Measurements from ENCODE around the gene RYR2. TPM values are rescaled to one million over a fixed set of nuclear protein-coding genes. Genes with fewer than 3 reads are reported as not detected.

Gene RYR2
- total and polyA plus RNA-seq, 2 of the 8 experiments (the other 6 are each of a cell fraction or from before 2014, with no cell fraction given): 1.3 to 4.4 TPM

- H3K14ac ChIP-seq (ENCODE audit: insufficient read length): no peak overlapping the region
- H3K4me2 ChIP-seq (ENCODE audit: insufficient read depth in 1 of 2, low read depth in 2 of 2, low read length in 2 of 2): no peak overlapping the region
- CTCF ChIA-PET (ENCODE audit: partially characterized antibody): interaction anchor here (0.9 kb wide), 1 partner anchor 22 kb away, joined by 4 read pairs; no protein-coding TSS in a partner anchor
- no peaks in the 10 kb centered on the region for H3K79me2 ChIP-seq (ENCODE audit: control insufficient read depth in 1 of 2, insufficient read depth in 2 of 2, low read length in 2 of 2)
- H2BK15ac ChIP-seq (ENCODE audit: low read length): no peak overlapping the region
- no peak overlapping the region for H4K91ac ChIP-seq (replicated peaks; ENCODE audit: insufficient read length, low read length)
- DNase-seq (ENCODE audit: low read depth in 1 of 2, low spot score in 2 of 2): no peak
- no peak overlapping the region for H2BK12ac ChIP-seq (ENCODE audit: low read depth, low read length)
- no peaks in the 10 kb centered on the region for H4K20me1 ChIP-seq (replicated peaks in 1 of 2; ENCODE audit: control insufficient read depth in 1 of 2, insufficient read depth in 2 of 2, low read length in 2 of 2)
- no peak overlapping the region for H4K5ac ChIP-seq (ENCODE audit: insufficient read length, low read depth, low read length)
- H3K23ac ChIP-seq (ENCODE audit: insufficient read length): no peak overlapping the region
- no peak overlapping the region for H2BK5ac ChIP-seq (ENCODE audit: low read depth, low read length)
- H3K4ac ChIP-seq (replicated peaks; ENCODE audit: insufficient read length, low read depth, low read length): no peak overlapping the region
- H2AFZ ChIP-seq (ENCODE audit: low read length): no peak overlapping the region
- no peak overlapping the region for H2BK20ac ChIP-seq (ENCODE audit: low read length)
- no peak overlapping the region for H3K4me3 ChIP-seq (ENCODE audit: extremely low read depth in 1 of 4, insufficient read depth in 2 of 4, low read depth in 3 of 4, low read length in 4 of 4)
- no peak overlapping the region for H3K27ac ChIP-seq (ENCODE audit: low read depth, low read length)
- no peak overlapping the region for H2AK5ac ChIP-seq (ENCODE audit: low read depth, low read length)
- H3K23me2 ChIP-seq (ENCODE audit: low read depth, low read length): no peaks in the 10 kb centered on the region
- FAIRE-seq: no peak
- no peak overlapping the region for H3K56ac ChIP-seq (replicated peaks; ENCODE audit: insufficient read length, low read depth, low read length)
- no peak for TF ChIP-seq KDM5A (IDR thresholded peaks at IDR 0.05; ENCODE audit: low read length)
- no peak for TF ChIP-seq EZH2 (IDR thresholded peaks at IDR 0.05; ENCODE audit: low read depth, low read length, severe bottlenecking)
- TF ChIP-seq TBP (IDR thresholded peaks at IDR 0.05; ENCODE audit: low read depth, low read length): no peak
- TF ChIP-seq CREB1 (IDR thresholded peaks at IDR 0.05): no peak
- TF ChIP-seq TEAD4 (IDR thresholded peaks at IDR 0.05; ENCODE audit: low read depth, low read length): no peak
- TF ChIP-seq NANOG (IDR thresholded peaks at IDR 0.05; ENCODE audit: insufficient read depth, low read depth, low read length, poor library complexity, severe bottlenecking): no peak
- no peak for TF ChIP-seq POU5F1 (IDR thresholded peaks at IDR 0.05; ENCODE audit: low read depth, low read length)
- TF ChIP-seq BACH1 (IDR thresholded peaks at IDR 0.05; ENCODE audit: low read length): no peak
- no peak for TF ChIP-seq SRF (IDR thresholded peaks at IDR 0.05; ENCODE audit: low read depth, low read length)
- no peak for TF ChIP-seq BRCA1 (IDR thresholded peaks at IDR 0.05; ENCODE audit: low read depth, low read length)
- TF ChIP-seq CHD2 (IDR thresholded peaks at IDR 0.05; ENCODE audit: low read length): no peak
- TF ChIP-seq SIX5 (IDR thresholded peaks at IDR 0.05; ENCODE audit: low read depth, low read length): no peak
- no peak for TF ChIP-seq JUN (IDR thresholded peaks at IDR 0.05; ENCODE audit: low read depth, low read length)
- no peak for TF ChIP-seq SIN3A (conservative IDR thresholded peaks at IDR 0.05 in 1 of 2, IDR thresholded peaks at IDR 0.05 in 1 of 2; ENCODE audit: low read depth in 1 of 2, low read length in 2 of 2)
- TF ChIP-seq HDAC6 (IDR thresholded peaks at IDR 0.05; ENCODE audit: low read depth, low read length): no peak
- no peak for TF ChIP-seq POLR2AphosphoS5 (IDR thresholded peaks at IDR 0.05; ENCODE audit: low read depth, low read length)
- no peaks in the 10 kb centered on the region for H3K79me1 ChIP-seq (ENCODE audit: low read depth, low read length)
- H3K4me1 ChIP-seq (replicated peaks in 1 of 4; ENCODE audit: control insufficient read depth in 3 of 4, insufficient read depth in 4 of 4, low read length in 3 of 4): no peaks in the 10 kb centered on the region
- POLR2A ChIA-PET (ENCODE audit: partially characterized antibody): no interaction called here
- H4K8ac ChIP-seq (ENCODE audit: extremely low read depth, insufficient read depth, low read length): no peak overlapping the region
- H3K36me3 ChIP-seq (ENCODE audit: control insufficient read depth in 2 of 4, insufficient read depth in 4 of 4, low read length in 3 of 4): no peaks in the 10 kb centered on the region
- H3K18ac ChIP-seq (ENCODE audit: extremely low read depth, low read length): no peak overlapping the region
- no peak overlapping the region for H2BK120ac ChIP-seq (replicated peaks; ENCODE audit: low read depth, low read length)
- H3K9ac ChIP-seq (replicated peaks in 1 of 4; ENCODE audit: extremely low read depth in 1 of 4, low read depth in 3 of 4, low read length in 3 of 4): no peak overlapping the region
- H3K9me3 ChIP-seq (ENCODE audit: insufficient read depth in 2 of 2, low read depth in 1 of 2, low read length in 1 of 2): no peaks in the 10 kb centered on the region
- no peaks in the 10 kb centered on the region for H3K27me3 ChIP-seq (replicated peaks in 1 of 4; ENCODE audit: control insufficient read depth in 3 of 4, extremely low read depth in 1 of 4, insufficient read depth in 3 of 4, low read length in 3 of 4)
These were observed 541.8 kb downstream of the RYR2 start for GRCh38 chr1:237583756-237584155.
